ENCODE measurements around the gene ZNF280B. TPM values are rescaled to one million over a fixed set of nuclear protein-coding genes. Genes with fewer than 3 reads are reported as not detected.

ZNF280B gene
- total and polyA plus RNA-seq, 9 of the 15 experiments (the other 6 are each of a cell fraction or from before 2014, with no cell fraction given): 7.7 to 29.9 (median 20.0) TPM

DNA sequence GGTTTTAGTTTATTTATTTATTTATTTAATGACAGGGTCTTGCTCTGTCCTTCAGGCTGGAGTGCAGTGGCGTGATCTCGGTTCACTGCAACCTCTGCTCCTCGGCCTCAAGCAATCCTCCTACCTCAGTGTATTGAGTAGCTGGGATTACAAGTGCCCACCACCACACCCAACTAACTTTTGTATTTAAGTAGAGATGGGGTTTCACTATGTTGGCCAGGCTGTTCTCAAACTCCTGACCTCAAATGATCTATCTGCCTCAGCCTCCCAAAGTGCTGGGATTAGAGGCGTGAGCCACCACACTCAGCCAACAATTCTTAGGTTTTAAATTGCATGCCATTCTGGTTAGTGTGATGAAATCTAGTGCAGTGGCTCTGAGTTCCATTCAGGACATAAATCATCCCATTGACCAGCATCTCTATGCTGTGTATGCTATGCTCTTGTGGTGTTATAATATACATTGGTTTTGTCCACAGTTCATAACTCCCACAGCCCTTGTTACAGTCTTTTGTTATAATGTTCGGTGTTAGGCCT is 28.5 kb downstream of the ZNF280B start (continued):
- TF ChIP-seq, protein P1, sequence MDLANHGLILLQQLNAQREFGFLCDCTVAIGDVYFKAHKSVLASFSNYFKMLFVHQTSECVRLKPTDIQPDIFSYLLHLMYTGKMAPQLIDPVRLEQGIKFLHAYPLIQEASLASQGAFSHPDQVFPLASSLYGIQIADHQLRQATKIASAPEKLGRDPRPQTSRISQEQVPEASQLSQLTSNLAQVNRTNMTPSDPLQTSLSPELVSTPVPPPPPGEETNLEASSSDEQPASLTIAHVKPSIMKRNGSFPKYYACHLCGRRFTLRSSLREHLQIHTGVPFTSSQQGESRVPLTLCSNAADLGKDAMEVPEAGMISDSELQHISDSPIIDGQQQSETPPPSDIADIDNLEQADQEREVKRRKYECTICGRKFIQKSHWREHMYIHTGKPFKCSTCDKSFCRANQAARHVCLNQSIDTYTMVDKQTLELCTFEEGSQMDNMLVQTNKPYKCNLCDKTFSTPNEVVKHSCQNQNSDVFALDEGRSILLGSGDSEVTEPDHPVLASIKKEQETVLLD (IDR thresholded peaks at IDR 0.05): no peak
- no peak for TF ChIP-seq FOXP4 (CRISPR knock-in tag; IDR thresholded peaks at IDR 0.05; ENCODE audit: borderline replicate concordance)
- TF ChIP-seq OTX1 (CRISPR knock-in tag; IDR thresholded peaks at IDR 0.05): peak; percentile 47; the same call in 1 of the 2 replicates
- TF ChIP-seq STAG1 (CRISPR knock-in tag; IDR thresholded peaks at IDR 0.05; ENCODE audit: borderline replicate concordance): no peak
- TF ChIP-seq ZKSCAN3 (CRISPR knock-in tag; IDR thresholded peaks at IDR 0.05): no peak
- peak; percentile 69; the same call in 1 of the 2 replicates for TF ChIP-seq RREB1 (CRISPR knock-in tag; IDR thresholded peaks at IDR 0.05)
- TF ChIP-seq GTF2F1 (IDR thresholded peaks at IDR 0.05; ENCODE audit: low read depth, low read length): no peak
- TF ChIP-seq ZNF232 (CRISPR knock-in tag; IDR thresholded peaks at IDR 0.05): no peak
- peak; percentile 11; the same call in 1 of the 2 replicates for TF ChIP-seq ZNF24 (IDR thresholded peaks at IDR 0.05)
- peak; percentile 74; the same call in 1 of the 2 replicates for TF ChIP-seq E2F3 (CRISPR knock-in tag; IDR thresholded peaks at IDR 0.05)
- TF ChIP-seq BRF1 (IDR thresholded peaks at IDR 0.05; ENCODE audit: borderline replicate concordance, extremely low read depth, insufficient read length): no peak
- TF ChIP-seq, protein P2, sequence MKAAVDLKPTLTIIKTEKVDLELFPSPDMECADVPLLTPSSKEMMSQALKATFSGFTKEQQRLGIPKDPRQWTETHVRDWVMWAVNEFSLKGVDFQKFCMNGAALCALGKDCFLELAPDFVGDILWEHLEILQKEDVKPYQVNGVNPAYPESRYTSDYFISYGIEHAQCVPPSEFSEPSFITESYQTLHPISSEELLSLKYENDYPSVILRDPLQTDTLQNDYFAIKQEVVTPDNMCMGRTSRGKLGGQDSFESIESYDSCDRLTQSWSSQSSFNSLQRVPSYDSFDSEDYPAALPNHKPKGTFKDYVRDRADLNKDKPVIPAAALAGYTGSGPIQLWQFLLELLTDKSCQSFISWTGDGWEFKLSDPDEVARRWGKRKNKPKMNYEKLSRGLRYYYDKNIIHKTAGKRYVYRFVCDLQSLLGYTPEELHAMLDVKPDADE (conservative IDR thresholded peaks at IDR 0.05; ENCODE audit: control insufficient read depth, low read depth, low read length): no peak
- no peak for TF ChIP-seq ZNF146 (CRISPR knock-in tag; IDR thresholded peaks at IDR 0.05; ENCODE audit: unreplicated experiment)
- no peak for TF ChIP-seq MCM2 (IDR thresholded peaks at IDR 0.05; ENCODE audit: low read depth)
- TF ChIP-seq, protein P3, sequence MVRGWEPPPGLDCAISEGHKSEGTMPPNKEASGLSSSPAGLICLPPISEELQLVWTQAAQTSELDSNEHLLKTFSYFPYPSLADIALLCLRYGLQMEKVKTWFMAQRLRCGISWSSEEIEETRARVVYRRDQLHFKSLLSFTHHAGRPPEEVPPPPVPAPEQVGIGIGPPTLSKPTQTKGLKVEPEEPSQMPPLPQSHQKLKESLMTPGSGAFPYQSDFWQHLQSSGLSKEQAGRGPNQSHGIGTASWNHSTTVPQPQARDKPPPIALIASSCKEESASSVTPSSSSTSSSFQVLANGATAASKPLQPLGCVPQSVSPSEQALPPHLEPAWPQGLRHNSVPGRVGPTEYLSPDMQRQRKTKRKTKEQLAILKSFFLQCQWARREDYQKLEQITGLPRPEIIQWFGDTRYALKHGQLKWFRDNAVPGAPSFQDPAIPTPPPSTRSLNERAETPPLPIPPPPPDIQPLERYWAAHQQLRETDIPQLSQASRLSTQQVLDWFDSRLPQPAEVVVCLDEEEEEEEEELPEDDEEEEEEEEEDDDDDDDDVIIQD (CRISPR knock-in tag; IDR thresholded peaks at IDR 0.05): 0 out of 2 replicates have a peak, but pooled peaks have one; percentile 84
- TF ChIP-seq MTF1 (CRISPR knock-in tag; IDR thresholded peaks at IDR 0.05; ENCODE audit: borderline replicate concordance): 0 out of 2 replicates have a peak, but pooled peaks have one; percentile 30

Data from K562 (cell line).